Measurements from ENCODE around the gene EPAS1. TPM values are rescaled to one million over a fixed set of nuclear protein-coding genes. Genes with fewer than 3 reads are reported as not detected.
"Not testable (repeated sequence)": the region's sequence is repeated elsewhere in the genome, so short reads cannot be mapped to it uniquely, and the experiment has no call there.

EPAS1 gene
- total RNA-seq, 1 experiment from 2014 or later: 14.0 TPM

DNA sequence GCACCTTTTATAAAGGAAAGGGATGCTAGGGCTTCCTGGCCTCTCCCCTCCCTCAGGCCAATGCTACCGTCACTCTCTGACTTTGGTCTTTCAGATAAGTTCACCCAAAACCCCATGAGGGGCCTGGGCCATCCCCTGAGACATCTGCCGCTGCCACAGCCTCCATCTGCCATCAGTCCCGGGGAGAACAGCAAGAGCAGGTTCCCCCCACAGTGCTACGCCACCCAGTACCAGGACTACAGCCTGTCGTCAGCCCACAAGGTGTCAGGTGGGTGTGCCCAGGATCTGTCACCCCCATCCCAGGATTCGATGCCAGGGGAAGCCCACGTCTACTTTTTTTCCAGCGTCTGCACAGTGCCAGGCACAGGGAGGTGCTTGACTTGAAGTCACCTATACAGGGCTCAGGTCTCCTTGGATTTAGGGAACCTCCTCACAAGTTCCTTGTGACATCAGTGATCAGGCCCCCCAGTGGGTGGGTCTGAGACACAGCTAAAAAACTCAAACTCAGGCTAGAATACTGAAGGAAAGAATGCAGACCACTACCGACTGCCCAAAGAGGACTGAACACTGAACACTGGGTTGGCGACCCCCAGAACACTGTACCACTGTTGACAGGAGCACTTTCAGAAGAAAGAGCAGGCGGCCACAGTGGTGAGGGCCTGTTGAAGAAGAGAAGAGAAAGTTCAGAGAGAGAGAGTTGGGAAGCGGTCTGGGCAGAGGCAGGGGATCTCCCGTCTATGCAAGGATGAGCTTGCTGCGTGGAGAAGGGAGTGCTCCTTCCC is 85.3 kb downstream of the EPAS1 start:
- DNase-seq (ENCODE audit: low spot score): no peak

DNA sequence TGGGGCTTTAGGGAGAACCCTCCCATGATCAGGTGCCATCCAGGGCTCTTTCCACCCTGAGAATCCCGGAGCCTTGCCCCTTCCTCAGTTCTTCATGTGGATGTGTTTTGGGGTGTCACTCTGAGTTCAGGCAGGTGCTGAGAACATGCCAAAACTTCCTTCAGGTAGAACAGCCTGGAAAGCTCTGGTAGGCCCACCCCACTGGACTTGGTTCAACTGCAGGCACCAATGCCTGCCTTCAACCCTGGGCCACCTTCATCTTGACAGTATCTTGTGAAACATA is 85.8 kb downstream of the EPAS1 start:
- DNase-seq (ENCODE audit: low spot score): no peak

DNA sequence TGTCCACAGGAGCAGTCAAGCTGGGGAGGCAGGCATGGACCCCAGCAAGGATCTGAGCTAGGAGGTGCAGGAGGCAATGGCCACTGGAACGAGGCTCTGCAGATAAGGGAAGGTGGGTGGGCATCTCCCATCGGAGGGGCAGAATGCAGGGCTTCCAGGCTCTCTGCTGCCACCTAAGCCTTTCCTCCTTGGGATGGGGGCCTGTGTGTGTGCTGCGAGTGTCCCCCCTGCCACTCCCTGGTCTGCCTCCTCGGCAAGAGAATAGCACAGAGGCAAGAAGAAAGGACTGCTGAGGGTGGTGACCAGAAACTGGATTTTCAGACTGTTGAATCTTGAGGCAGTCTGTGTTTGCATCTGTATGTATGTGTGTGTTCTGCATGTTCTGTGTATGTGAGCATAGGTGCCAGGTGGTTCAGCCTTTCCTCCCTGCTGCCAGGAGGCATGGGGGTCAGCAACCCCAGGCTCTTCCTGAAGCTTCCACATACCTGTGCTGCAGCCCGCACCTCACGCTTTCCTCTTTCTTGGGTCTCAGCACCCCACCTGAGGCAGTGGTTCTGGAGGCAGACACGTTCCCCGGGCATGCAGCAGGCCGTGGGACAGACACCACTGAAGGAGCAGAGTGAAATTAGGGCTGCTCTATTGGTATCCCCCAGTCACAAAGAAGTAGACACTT is 86.7 kb downstream of the EPAS1 start:
- DNase-seq (ENCODE audit: low spot score): no peak

DNA sequence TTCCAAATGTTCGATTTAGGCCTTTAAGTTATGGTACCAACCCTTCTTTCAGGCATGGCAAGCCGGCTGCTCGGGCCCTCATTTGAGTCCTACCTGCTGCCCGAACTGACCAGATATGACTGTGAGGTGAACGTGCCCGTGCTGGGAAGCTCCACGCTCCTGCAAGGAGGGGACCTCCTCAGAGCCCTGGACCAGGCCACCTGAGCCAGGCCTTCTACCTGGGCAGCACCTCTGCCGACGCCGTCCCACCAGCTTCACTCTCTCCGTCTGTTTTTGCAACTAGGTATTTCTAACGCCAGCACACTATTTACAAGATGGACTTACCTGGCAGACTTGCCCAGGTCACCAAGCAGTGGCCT is 87.2 kb downstream of the EPAS1 start:
- no peak for DNase-seq (ENCODE audit: low spot score)

DNA sequence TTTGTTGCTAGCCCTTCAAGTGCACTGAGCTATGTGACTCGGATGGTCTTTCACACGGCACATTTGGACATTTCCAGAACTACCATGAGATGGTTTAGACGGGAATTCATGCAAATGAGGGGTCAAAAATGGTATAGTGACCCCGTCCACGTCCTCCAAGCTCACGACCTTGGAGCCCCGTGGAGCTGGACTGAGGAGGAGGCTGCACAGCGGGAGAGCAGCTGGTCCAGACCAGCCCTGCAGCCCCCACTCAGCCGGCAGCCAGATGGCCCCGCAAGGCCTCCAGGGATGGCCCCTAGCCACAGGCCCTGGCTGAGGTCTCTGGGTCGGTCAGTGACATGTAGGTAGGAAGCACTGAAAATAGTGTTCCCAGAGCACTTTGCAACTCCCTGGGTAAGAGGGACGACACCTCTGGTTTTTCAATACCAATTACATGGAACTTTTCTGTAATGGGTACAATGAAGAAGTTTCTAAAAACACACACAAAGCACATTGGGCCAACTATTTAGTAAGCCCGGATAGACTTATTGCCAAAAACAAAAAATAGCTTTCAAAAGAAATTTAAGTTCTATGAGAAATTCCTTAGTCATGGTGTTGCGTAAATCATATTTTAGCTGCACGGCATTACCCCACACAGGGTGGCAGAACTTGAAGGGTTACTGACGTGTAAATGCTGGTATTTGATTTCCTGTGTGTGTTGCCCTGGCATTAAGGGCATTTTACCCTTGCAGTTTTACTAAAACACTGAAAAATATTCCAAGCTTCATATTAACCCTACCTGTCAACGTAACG is 88.8 kb downstream of the EPAS1 start:
- DNase-seq (ENCODE audit: low spot score): no peak

DNA sequence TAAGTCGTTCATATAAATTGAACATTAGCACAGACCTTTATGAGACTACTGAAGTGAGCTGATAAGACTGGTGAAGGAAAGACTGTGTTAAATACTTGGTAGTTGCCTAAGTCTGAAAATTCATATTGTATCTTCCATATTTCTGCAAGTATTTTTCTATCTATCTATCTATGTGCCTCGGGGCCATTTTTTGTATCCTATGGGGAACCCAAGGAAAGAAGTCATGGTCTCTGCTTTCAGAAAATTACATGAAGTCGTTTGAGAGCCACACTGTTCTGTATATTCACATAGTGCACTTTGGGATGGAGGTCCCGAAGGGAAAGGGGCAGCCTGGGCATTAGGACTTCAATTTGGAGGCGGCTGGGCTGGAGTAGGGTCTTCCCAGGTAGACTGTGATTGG is 89.6 kb downstream of the EPAS1 start:
- DNase-seq (ENCODE audit: low spot score): no peak

DNA sequence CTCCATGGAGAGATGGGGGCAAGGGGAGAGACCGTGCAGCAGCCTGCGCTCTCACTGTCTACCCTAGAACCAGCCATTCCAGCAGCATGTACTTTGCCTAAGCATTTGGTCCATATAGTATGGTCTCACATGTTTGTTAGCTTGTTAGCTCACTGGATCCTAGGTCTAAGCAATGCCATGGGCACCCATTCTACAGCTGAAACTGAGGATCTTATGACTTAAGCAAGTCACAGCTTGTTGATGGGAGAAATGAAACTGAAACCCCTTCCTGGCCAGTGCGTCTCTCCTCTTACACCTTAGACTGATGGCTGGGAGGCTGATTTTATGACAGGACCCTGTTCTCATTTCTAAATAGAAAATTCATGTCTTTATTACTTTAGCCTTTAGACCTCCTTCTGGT is 90.1 kb downstream of the EPAS1 start:
- no peak for DNase-seq (ENCODE audit: low spot score)

DNA sequence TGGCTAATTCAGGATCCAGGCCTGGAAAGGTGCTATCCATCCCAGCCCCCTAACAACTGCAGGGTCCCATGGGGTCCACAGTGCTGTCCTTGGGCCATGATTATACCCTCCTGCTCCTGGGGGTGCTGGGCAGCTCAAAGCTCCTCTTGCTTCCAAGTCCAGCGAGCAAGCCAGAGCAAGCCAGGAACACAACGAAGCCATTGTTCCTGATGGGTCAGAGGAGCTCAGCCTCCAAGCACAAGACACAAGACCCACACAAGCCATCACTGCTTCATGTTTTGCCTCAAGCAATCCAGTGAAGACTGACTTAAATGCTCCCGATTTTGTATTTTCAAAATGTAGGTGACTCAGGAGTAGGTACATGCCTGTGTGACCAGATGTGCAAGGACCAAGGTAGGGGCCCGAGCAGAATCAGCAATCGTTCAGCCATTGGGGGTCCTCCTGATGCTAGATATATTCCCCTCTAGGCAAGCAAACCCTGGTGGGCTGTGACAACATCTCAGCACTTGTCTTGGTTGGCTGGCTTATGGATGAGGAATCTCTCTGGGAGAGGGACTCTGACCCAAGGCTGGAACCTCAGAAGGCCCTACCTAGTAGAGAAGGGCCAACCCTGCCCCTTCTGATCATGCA is 90.8 kb downstream of the EPAS1 start:
- DNase-seq (ENCODE audit: low spot score): no peak

DNA sequence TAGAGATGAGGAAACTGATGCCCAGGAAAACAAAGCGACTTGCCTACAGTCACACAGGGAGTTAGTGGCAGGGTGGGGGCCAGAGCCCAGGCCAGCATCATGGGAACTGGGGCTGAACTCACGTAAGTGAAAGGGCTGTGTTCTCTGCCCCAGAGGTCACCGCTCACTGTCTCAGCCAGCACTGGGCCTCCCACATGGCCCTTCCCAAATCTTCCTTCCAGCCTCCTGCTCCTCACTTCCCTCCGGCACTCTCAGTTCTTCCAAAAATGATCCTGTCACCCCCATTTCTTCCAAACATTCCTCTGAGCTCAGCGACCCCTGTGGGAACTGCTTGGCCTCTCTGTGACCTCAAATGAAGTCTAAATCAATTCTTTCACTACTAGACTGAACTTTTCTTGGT is 91.7 kb downstream of the EPAS1 start:
- DNase-seq (ENCODE audit: low spot score): no peak

DNA sequence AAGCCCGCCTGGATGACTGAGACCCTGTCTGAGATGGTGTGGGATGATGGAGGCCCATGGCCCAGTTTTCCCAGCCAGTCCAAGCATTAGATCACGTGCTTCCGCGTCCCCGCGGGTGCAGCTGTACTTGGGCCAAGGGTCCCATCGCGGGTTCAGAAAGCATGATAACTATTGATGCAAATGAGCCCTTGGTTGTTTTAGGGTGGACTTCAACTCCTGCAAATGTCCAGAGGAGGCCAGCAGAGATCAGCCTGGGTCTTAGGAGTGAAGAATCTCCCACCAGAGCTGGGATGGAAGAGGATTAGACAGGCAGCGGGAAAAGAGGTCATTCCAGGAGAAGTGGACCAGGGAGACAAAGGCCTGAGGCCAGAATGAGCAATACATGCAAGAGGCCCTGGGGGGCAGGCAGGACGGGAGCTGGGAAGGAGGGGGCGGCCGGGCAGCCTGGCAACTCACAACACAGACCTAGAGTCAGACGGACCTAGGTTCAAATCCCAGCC is 92.3 kb downstream of the EPAS1 start:
- no peak for DNase-seq (ENCODE audit: low spot score)

DNA sequence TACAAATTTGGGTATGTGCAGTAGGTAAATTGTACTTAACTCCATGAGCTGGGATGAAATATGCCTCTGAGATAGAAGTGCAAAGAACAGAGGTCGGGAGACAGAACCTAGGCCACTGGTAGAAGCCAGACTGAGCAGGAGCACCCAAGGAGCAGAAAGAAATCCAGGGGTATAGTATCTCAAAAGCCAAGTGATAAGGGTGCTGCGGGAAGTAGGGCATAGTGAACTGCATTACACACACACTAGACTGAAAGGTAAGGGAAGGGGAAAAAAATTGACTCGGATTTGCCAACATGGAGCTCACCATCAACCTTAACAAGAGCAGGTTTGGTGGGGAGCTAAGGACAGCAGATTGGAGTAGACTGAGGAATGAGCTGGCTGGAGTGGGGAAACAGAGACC is 92.8 kb downstream of the EPAS1 start:
- DNase-seq (ENCODE audit: low spot score): no peak

DNA sequence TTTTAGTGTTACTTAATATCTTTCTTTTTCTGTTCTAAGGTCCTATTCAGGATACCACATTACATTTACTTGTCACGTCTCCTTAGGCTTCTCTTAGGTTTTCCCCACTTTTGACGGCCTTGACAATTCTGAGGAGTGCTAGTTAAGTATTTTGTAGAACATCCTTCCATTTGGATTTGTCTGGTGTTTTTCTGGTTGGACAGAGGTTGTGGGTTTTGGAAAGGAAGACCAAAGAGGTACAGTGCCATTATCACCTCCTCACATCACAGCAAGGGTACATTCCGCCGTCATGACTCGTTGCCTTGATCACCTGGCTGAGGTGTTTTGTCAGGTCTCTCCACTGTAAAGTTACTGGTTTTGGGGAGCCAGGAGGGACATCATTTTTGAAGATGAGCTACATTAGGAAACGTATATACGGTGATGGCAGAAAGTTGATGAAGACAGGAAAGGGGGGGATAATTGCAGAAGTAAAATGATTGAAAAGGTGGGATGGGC is 93.7 kb downstream of the EPAS1 start:
- no peak for DNase-seq (ENCODE audit: low spot score)

DNA sequence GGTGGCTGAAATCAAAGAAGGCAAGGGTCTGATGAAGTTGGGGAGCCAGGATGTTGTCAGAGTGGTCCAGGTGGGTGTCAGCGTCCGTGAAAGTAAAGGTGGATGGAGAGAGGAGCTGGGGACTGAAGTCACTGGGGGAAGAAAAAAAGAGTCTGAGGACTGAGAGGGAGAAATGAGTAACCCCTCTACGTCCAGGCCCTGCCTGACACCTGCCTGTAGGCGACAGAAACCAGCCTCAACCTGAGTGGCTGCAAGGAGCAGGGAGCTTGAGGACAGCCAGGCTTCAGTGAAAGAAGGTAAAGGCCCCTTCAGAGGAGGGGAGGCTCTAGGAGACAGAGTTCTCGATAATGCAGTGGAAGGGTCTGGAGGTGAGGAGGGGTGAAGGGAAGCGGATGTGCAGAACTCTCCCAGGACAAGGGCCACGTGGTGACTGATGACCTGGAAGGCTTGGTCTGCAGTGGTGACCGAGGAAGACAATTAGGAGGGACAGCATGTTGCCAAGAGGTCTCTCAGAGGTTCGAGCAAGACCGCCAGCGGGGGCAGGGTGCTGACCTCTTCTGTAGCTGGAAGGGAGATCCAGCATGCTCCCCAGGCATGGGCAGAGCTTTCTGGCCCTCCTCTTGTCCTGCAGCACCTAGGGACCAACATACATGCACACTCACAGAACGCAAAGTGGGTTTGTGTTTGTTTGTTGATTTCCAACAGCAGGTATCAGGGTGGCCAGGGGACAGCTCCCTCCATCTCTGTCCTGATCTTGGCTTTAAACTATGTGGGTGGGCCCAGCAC is 95.5 kb downstream of the EPAS1 start:
- no peak for DNase-seq (ENCODE audit: low spot score)

DNA sequence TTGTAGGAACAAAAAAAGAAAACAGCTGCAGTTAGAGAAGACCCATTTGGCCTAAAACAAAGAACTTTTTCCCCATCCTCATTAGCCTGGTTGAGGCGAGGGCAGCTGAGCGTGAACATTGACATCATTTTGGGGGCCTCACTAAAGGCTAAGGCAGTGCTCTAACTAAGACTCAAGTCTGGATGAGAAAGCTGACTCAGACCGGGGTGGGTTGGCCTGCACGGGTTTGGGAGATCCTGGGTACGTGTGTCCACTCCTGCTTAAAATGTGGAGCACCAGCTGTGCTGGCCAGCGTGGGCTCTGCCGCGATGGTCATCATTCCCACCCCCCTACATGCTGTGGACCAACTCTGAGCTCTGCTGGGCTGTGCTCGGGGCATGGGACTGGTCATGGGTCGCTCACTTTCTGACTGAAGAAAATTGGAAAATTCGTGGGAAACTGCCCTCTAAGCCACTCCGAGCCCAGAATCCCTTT is 96.2 kb downstream of the EPAS1 start:
- no peak for DNase-seq (ENCODE audit: low spot score)

DNA sequence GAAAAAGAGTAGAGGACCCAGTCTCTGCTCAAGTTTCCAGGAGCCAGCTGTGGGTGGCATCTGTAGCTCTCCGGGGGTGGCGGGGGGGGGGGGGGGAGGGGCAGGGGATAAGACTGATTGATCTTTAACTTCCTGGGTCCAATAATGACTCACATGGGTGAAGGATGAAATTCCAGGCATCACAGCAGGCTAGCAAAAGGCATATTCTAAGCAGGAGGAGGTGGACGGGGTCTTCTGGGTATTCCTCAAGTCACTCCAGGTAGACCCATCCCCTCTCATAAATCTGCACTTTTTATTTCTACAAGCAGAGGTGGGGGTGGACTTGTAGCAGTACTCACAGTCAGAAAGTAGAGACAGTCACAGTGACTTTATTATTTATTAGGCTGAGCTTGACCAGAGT is 96.7 kb downstream of the EPAS1 start:
- DNase-seq (ENCODE audit: low spot score): no peak

DNA sequence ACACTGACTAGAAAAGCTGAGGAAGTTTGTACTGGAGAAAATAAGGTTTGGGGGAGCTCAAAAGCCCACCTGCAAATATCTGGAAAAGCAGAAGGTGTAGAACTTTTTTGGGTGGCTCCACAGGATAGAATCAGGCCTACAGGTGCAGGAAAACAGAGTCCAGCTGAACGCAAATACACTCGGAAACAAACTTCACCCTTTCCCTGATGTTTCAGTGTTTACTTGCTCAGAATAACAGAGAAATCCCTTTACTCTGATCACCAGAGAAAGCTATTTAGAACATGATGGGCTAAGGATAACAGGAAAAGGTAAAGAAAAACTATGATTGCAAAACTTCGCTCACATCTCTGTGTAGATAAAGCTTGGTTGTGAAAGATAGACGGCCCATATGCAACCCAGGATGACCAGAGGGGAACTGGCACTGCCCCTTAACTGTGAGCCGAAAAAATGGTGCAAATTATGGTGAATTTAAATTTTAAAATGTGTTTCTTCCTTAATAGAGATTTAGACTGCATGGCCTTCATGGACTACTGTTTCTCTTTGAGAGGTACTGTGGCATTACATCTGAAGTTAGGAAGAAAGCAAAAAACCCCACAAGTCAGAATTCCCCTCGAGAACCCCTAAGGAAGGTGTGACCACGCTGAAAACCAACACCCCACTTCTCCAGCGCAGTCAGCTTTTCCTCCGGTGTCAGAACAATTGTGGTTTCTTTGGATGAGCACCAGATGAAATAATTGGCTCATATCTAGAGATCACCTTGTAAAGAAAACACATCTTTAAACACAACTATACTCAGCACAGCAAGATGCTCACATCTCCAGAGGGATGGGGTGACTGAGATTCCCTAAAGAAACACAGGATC is 97.7 kb downstream of the EPAS1 start:
- DNase-seq (ENCODE audit: low spot score): peak; percentile 40

DNA sequence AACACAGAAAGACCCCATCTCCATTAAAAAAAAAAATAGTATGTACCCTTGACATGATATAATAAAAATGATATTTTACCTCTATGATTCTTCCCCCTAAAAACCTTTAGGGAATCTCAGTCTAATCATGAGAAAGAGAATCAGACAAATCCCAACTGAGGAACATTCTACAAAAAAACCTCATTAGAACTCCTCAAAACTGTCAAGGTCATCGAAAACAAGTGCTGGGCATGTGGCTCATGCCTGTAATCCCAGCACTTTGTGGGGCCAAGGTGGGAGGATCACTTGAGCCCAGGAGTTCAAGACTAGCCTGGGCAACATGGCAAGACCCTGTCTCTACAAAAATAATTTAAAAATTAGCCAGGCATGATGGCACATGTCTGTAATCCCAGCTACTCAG is 98.5 kb downstream of the EPAS1 start:
- not testable (repeated sequence) for DNase-seq (ENCODE audit: low spot score)

DNA sequence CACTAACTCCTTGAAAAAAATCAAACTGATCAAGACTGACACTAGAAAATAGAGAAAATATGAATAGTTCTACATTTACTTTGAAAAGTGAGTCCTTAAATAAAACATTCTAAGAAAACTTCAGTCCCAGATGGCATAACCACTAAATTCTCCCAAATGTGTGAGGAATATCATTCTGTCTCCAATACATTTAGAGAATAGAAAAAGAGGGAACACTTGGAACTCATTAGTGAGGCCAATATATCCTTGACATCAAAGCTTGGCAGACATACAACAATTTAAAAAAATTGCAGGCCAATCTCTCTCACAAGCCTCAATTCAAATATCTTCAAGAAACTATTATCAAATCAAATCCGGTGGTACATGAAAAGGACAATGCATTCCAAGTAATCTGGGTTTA is 102.8 kb downstream of the EPAS1 start:
- DNase-seq (ENCODE audit: low spot score): no peak

DNA sequence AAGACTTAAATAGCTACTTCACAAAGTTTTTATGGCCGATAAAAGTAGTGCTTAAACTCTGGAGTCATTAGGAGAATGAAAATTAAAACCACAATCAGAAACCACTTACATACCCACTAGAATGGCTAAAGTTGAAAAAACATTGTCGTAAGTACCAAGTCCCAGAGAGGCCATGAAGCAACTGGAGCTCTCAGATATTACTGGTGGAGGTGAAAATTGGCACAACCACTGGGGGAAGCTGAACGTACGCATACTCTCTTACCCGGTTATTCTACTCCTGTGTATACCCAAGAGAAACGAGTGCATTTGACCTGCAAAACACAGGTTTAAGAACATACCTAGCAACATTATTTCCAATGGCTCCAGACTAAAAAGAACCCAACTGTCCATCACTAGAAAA is 105.7 kb downstream of the EPAS1 start:
- DNase-seq (ENCODE audit: low spot score): no peak

DNA sequence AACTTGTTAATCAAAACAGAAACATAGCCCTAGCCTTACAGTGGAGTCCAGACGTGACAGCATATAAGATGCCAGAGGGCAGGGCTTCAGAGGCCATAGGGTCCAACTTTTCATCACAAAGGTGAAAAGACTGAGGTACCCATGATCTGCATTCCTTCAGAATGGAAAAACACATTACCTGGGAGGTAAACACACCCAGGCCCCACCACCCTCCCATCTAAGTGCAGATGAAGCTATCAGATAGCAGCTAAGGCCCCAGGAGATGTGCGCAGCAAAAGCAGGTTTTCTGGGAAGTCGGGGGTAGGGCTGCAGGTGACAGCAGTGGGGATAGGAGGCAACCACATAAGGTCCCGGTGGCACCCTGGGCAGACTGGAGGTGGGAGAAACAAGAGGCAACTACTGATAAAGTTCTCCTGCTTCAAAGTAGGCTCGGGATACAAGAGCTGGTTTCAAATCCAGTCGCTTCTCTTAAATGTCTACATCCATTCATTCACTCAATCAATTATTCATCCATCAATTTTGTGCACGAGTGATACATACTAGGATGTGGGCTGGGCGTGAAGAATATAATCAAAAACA is 107.1 kb downstream of the EPAS1 start:
- no peak for DNase-seq (ENCODE audit: low spot score)
